GM23338 (cell line): ENCODE results near the gene LPP. TPM values are rescaled to one million over a fixed set of nuclear protein-coding genes. Genes with fewer than 3 reads are reported as not detected.
A peak's percentile ranks its signal among the peaks of the same experiment; 100 is the strongest.

Experiments used
- ATAC-seq: fragments of 200-7000 bp; cut with Tn5 transposase; 3 replicates; pipeline ENCODE4 v1.9.1; 2020
- DNase-seq: peaks from one replicate; pipeline ENCODE4 v3.0.0-alpha.2; 2015; ENCODE audit warnings: low spot score
- H2AFZ ChIP-seq: fragments of 200-600 bp; sonication (generic); 2 replicates; pipeline ENCODE4 v1.8.0; 2016; ENCODE audit warnings: antibody characterized with exemption, mild to moderate bottlenecking, moderate library complexity
- H3F3A ChIP-seq: fragments of 200-600 bp; sonication (generic); replicated peaks from 2 replicates; pipeline ENCODE4 v1.8.0; 2017; ENCODE audit warnings: antibody characterized with exemption, mixed run types, low read depth
- H3K27ac ChIP-seq: fragments of 200-600 bp; sonication (generic); 2 replicates; pipeline ENCODE4 v1.6.1; 2016; ENCODE audit warnings: low read depth
- H3K27me3 ChIP-seq: fragments of 200-600 bp; sonication (generic); 2 replicates; pipeline ENCODE4 v1.8.0; 2016; ENCODE audit warnings: mild to moderate bottlenecking, mixed run types, moderate library complexity; ENCODE audit not compliant: insufficient read depth
- H3K36me3 ChIP-seq: fragments of 200-600 bp; sonication (generic); 2 replicates; pipeline ENCODE4 v1.8.0; 2016; ENCODE audit warnings: mild to moderate bottlenecking; ENCODE audit not compliant: insufficient read depth
- H3K4me1 ChIP-seq: fragments of 200-600 bp; sonication (generic); 2 replicates; pipeline ENCODE4 v1.8.0; 2016; ENCODE audit warnings: mild to moderate bottlenecking, moderate library complexity; ENCODE audit not compliant: insufficient read depth
- H3K4me2 ChIP-seq: fragments of 200-600 bp; sonication (generic); 2 replicates; pipeline ENCODE4 v1.7.1; 2017; ENCODE audit warnings: mixed run types
- H3K4me3 ChIP-seq: fragments of 200-600 bp; sonication (generic); 2 replicates; pipeline ENCODE4 v1.6.1; 2016; ENCODE audit warnings: mixed run types
- H3K79me2 ChIP-seq: fragments of 200-600 bp; sonication (generic); replicated peaks from 2 replicates; pipeline ENCODE4 v1.8.0; 2017; ENCODE audit warnings: mild to moderate bottlenecking; ENCODE audit not compliant: insufficient read depth
- H3K9me2 ChIP-seq: fragments of 200-600 bp; sonication (generic); 2 replicates; pipeline ENCODE4 v1.8.0; 2017; ENCODE audit not compliant: insufficient read depth
- H4K20me1 ChIP-seq: fragments of 200-600 bp; sonication (generic); replicated peaks from 2 replicates; pipeline ENCODE4 v1.8.0; 2017; ENCODE audit warnings: mild to moderate bottlenecking; ENCODE audit not compliant: insufficient read depth
- H3K27ac Mint-ChIP-seq: 2 replicates; pipeline ENCODE4 v1.8.0; 2020; ENCODE audit warnings: inconsistent platforms, mild to moderate bottlenecking, moderate library complexity, mixed read lengths
- H3K27me3 Mint-ChIP-seq: 3 replicates; pipeline ENCODE4 v1.8.0; 2022; ENCODE audit warnings: low read depth, mild to moderate bottlenecking, moderate library complexity, mixed read lengths, inconsistent platforms; ENCODE audit not compliant: insufficient read depth, poor library complexity
- H3K36me3 Mint-ChIP-seq: 3 replicates; pipeline ENCODE4 v1.8.0; 2021; ENCODE audit warnings: low read depth, mild to moderate bottlenecking, inconsistent platforms, moderate library complexity, mixed read lengths
- H3K4me1 Mint-ChIP-seq: 3 replicates; pipeline ENCODE4 v1.8.0; 2020; ENCODE audit warnings: mild to moderate bottlenecking, inconsistent platforms, mixed read lengths
- H3K4me3 Mint-ChIP-seq: 3 replicates; pipeline ENCODE4 v1.8.0; 2021; ENCODE audit warnings: moderate library complexity, mild to moderate bottlenecking, inconsistent platforms, mixed read lengths
- H3K9me3 Mint-ChIP-seq: 3 replicates; pipeline ENCODE4 v1.8.0; 2020; ENCODE audit warnings: moderate library complexity, mild to moderate bottlenecking, inconsistent platforms, mixed read lengths
- CREB1 ChIP-seq: fragments of 250-450 bp; sonication (Bioruptor Pico); IDR thresholded peaks from 2 replicates; pipeline ENCODE4 v1.5.0; 2020; ENCODE audit warnings: low read depth, mild to moderate bottlenecking, moderate library complexity
- EZH2 ChIP-seq: fragments of 200-600 bp; sonication (generic); IDR thresholded peaks from one replicate; pipeline ENCODE4 v1.8.0; 2017; ENCODE audit warnings: antibody characterized with exemption, mild to moderate bottlenecking, low read depth; ENCODE audit not compliant: unreplicated experiment
- EZH2phosphoT487 ChIP-seq: fragments of 200-600 bp; sonication (generic); IDR thresholded peaks from one replicate; pipeline ENCODE4 v1.8.1; 2018; ENCODE audit warnings: antibody characterized with exemption; ENCODE audit not compliant: unreplicated experiment
- JUNB ChIP-seq: IDR thresholded peaks from one replicate; pipeline ENCODE4 v1.6.1; 2016; ENCODE audit warnings: antibody characterized with exemption; ENCODE audit not compliant: unreplicated experiment
- NANOG ChIP-seq: IDR thresholded peaks from 2 replicates; pipeline ENCODE4 v1.6.1; 2016; ENCODE audit warnings: antibody characterized with exemption, borderline replicate concordance
- POLR2AphosphoS5 ChIP-seq: IDR thresholded peaks from 2 replicates; pipeline ENCODE4 v1.6.1; 2016; ENCODE audit warnings: antibody characterized with exemption, low read depth
- REST ChIP-seq: IDR thresholded peaks from one replicate; pipeline ENCODE4 v1.6.1; 2018; ENCODE audit warnings: antibody characterized with exemption; ENCODE audit not compliant: unreplicated experiment
- STAT1 ChIP-seq: IDR thresholded peaks from one replicate; pipeline ENCODE4 v1.6.1; 2016; ENCODE audit warnings: antibody characterized with exemption; ENCODE audit not compliant: unreplicated experiment
- ZNF114 ChIP-seq: fragments of 250-450 bp; sonication (Bioruptor Pico); IDR thresholded peaks from 2 replicates; pipeline ENCODE4 v1.5.0; 2020; ENCODE audit warnings: mild to moderate bottlenecking, moderate library complexity
- ZNF331 ChIP-seq: fragments of 250-450 bp; sonication (Bioruptor Pico); IDR thresholded peaks from 2 replicates; pipeline ENCODE4 v1.5.0; 2020; ENCODE audit warnings: low read depth, mild to moderate bottlenecking, moderate library complexity
- ZNF462 ChIP-seq: fragments of 250-450 bp; sonication (Bioruptor Pico); IDR thresholded peaks from 2 replicates; pipeline ENCODE4 v1.5.0; 2020; ENCODE audit warnings: mild to moderate bottlenecking, moderate library complexity
- polyA plus RNA-seq: library from polyadenylated mRNA; unstranded; fragments of >200 nt; fragmentation: Nextera tagmentation; extraction: Ambion mirVana; gene quantifications from 2 replicates; pipeline ENCODE4 v1.2.1, GENCODE V29; 2016
- total RNA-seq: library from RNA; depleted of rRNA; stranded (reverse); fragments of >200 nt; shearing (Covaris generic); gene quantifications from 2 replicates; pipeline ENCODE4 v1.2.3, GENCODE V29; 2014
- TF ChIP-seq, protein P1 (sequence below): IDR thresholded peaks from 2 replicates; pipeline ENCODE4 v1.6.1; 2016; ENCODE audit warnings: antibody characterized with exemption
- TF ChIP-seq, protein P2 (sequence below), 2 experiments: fragments of 200-600 bp in 1 of 2; sonication (generic) in 1 of 2; conservative IDR thresholded peaks; 2 replicates each; pipeline versions ENCODE4 v1.5.1 to v1.6.1; 2016 to 2017; ENCODE audit warnings: antibody characterized with exemption in 2 of 2, low read depth in 2 of 2, mild to moderate bottlenecking in 2 of 2, moderate library complexity in 1 of 2

Gene LPP
- total and polyA plus RNA-seq, 2 experiments from 2014 or later = 23.0 to 35.2 TPM

DNA sequence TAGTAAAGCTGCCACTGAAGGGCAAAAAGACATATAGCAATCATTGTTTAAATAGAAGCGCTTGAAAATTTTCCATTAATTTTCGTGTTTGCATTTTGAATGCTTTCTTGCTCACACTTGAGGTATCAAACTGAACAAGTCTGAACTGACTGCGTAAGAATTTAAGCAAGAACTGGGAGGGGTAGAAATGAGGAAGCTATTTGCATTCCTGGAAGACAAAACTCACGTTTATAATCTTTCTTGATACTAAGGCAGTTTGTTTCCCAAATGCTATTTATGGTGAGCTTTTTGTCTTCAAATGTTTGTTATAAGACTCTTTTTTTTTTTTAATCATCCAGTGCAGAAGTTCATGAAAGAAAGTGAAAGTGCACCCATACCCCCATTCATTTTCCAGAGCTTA is 518.0 kb downstream of the LPP start:
- Mint-ChIP-seq H3K9me3 (no peaks in the 10 kb centered on the region; the same call in 2 of the 3 replicates), H3K4me1 (peaks cover 34% of the 10 kb centered on the region), H3K4me3 (no peak overlapping the region), H3K27me3 (no peaks in the 10 kb centered on the region), H3K36me3 (peaks cover 4% of the 10 kb centered on the region; the same call in 1 of the 3 replicates), H3K27ac (peak overlapping the region; percentile 75; the same call in 1 of the 2 replicates)
- Histone ChIP-seq H4K20me1 (no peaks in the 10 kb centered on the region), H3K36me3 (no peaks in the 10 kb centered on the region), H3F3A (no peaks in the 10 kb centered on the region), H3K27ac (no peak overlapping the region), H3K9me2 (no peaks in the 10 kb centered on the region), H3K4me1 (peaks cover 31% of the 10 kb centered on the region), H3K4me3 (no peak overlapping the region), H2AFZ (no peak overlapping the region), H3K27me3 (no peaks in the 10 kb centered on the region), H3K79me2 (no peaks in the 10 kb centered on the region), H3K4me2 (no peak overlapping the region)
- DNase-seq = no peak
- TF ChIP-seq STAT1 (no peak), EZH2 (no peak), ZNF331 (no peak), NANOG (no peak), REST (no peak), EZH2phosphoT487 (no peak), ZNF462 (no peak), CREB1 (no peak), ZNF114 (no peak), JUNB (no peak), POLR2AphosphoS5 (no peak)
- TF ChIP-seq, protein P1, sequence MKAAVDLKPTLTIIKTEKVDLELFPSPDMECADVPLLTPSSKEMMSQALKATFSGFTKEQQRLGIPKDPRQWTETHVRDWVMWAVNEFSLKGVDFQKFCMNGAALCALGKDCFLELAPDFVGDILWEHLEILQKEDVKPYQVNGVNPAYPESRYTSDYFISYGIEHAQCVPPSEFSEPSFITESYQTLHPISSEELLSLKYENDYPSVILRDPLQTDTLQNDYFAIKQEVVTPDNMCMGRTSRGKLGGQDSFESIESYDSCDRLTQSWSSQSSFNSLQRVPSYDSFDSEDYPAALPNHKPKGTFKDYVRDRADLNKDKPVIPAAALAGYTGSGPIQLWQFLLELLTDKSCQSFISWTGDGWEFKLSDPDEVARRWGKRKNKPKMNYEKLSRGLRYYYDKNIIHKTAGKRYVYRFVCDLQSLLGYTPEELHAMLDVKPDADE = no peak
- TF ChIP-seq, protein P2, sequence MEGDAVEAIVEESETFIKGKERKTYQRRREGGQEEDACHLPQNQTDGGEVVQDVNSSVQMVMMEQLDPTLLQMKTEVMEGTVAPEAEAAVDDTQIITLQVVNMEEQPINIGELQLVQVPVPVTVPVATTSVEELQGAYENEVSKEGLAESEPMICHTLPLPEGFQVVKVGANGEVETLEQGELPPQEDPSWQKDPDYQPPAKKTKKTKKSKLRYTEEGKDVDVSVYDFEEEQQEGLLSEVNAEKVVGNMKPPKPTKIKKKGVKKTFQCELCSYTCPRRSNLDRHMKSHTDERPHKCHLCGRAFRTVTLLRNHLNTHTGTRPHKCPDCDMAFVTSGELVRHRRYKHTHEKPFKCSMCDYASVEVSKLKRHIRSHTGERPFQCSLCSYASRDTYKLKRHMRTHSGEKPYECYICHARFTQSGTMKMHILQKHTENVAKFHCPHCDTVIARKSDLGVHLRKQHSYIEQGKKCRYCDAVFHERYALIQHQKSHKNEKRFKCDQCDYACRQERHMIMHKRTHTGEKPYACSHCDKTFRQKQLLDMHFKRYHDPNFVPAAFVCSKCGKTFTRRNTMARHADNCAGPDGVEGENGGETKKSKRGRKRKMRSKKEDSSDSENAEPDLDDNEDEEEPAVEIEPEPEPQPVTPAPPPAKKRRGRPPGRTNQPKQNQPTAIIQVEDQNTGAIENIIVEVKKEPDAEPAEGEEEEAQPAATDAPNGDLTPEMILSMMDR (conservative IDR thresholded peaks at IDR 0.05; ENCODE audit: low read depth in 2 of 2) = no peak
- ATAC-seq = no peak
